HG03442 (cell line): ENCODE data around the gene CALML4.
"Not testable (repeated sequence)": the region's sequence is repeated elsewhere in the genome, so short reads cannot be mapped to it uniquely, and the experiment has no call there.

Source experiments
- ATAC-seq: cut with Tn5 transposase; IDR thresholded peaks from one replicate; pipeline ENCODE4 v1.9.1; 2021; ENCODE audit warnings: mild to moderate bottlenecking, moderate library complexity; ENCODE audit not compliant: unreplicated experiment

The CALML4 gene

DNA sequence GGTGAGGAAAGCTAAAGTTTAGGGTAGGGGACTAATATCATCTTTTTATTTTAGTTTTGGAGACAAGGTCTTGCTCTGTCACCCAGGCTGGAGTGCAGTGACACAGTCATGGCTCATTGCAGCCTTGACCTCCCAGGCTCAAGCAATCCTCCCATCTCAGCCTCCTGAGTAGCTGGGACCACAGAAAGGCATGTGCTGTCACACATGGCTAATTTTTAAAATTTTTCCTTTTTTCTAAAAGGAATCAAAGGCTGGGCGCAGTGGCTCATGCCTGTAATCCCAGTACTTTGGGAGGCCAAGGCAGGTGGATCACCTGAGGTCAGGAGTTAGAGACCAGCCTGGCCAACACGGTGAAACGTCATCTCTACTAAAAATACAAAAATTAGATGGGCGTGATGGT is 20.3 kb upstream of the CALML4 start:
- ATAC-seq = not testable (repeated sequence)

DNA sequence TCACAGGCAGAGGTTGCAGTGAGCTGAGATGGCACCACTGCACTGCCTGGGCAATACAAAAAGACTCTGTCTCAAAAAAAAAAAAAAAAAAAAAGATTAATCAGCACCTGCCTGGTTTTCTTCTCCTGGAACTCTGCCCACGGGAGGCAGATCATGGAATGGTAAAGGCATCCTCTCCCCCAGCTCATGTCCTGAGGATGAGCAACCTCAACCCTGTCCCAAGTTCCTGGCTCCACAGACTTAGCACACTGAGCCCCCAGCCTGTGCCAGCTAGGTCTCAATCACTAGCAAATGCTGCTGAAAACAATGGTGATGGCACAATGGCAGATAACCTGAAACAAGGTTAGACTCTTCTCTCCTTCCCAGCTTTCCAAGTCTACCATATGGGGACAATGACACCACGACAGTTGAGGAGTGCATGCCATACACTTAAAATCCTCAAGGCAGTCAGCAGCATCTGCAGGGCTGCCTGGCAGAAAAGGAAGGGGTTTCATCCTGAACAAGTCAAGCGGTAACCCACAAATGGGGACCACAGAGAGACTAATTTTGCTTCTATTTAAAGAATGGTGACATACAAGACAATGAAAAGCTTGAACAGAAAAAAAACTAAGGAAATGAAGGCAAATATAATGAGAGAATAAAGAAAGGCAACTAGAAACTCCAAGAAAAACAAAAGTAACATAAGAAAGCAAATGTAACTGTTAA is 19.6 kb upstream of the CALML4 start:
- no peak for ATAC-seq

DNA sequence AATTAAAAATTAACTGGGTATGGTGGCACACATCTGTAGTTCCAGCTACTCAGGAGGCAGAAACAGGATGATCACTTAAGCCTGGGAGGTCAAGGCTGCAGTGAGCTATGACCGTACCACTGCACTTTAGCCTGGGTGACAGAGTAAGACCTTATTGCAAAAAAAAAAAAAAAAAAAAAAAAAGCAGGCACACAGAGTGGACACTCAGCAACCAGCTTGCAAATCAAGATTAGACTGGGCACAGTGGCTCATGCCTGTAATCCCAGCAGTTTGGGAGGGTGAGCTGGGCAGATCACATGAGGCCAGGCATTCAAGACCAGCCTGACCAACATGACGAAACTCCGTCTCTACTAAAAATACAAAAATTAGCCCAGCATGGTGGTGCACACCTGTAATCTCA is 19.0 kb upstream of the CALML4 start:
- no peak for ATAC-seq

DNA sequence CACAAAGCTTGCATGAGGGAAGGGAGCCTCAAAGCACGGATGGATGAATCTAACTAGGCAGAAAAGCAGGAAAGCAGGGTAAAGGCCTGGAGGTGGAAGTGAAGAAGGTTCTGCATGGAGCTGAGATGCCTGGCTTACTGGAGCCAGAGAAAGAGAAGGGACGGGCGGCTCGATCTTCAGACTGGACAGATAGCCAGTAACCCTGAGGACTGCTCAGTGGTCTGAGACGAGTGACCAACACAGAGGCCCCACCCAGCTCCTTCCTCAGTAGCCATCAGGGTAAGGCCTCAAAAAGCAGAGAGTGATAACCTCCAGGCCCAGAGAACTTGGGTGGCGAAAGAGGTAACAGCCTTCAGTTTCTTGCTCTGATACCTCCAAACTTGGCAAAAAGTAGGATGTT is 18.0 kb upstream of the CALML4 start:
- ATAC-seq = no peak

DNA sequence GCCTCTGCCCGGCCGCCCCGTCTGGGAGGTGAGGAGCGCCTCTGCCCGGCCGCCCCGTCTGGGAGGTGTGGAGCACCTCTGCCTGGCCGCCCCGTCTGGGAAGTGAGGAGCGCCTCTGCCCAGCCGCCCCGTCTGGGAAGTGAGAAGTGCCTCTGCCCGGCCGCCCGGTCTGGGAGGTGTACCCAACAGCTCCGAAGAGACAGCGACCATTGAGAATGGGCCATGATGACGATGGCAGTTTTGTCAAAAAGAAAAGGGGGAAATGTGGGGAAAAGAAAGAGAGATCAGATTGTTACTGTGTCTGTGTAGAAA is 17.3 kb upstream of the CALML4 start:
- not testable (repeated sequence) for ATAC-seq

DNA sequence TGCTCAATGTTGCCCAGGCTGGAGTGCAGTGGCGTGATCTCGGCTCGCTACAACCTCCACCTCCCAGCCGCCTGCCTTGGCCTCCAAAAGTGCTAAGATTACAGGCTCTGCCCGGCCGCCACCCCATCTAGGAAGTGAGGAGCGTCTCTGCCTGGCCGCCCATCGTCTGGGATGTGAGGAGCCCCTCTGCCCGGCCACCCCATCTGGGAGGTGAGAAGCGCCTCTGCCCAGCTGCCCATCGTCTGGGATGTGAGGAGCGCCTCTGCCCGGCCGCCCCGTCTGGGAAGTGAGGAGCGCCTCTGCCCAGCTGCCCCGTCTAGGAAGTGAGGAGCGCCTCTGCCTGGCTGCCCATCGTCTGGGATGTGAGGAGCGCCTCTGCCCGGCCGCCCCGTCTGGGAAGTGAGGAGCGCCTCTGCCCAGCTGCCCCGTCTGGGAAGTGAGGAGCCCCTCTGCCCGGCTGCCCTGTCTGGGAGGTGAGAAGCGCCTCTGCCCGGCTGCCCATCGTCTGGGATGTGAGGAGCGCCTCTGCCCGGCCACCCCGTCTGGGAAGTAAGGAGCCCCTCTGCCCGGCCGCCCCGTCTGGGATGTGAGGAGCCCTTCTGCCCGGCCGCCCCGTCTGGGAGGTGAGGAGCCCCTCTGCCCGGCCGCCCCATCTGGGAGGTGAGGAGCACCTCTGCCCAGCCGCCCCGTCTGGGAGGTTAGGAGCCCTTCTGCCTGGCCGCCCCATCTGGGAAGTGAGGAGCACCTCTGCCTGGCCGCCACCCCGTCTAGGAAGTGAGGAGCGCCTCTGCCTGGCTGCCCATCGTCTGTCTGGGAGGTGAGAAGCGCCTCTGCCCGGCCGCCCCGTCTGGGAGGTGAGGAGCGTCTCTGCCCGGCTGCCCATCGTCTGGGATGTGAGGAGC is 16.6 kb upstream of the CALML4 start:
- not testable (repeated sequence) for ATAC-seq

DNA sequence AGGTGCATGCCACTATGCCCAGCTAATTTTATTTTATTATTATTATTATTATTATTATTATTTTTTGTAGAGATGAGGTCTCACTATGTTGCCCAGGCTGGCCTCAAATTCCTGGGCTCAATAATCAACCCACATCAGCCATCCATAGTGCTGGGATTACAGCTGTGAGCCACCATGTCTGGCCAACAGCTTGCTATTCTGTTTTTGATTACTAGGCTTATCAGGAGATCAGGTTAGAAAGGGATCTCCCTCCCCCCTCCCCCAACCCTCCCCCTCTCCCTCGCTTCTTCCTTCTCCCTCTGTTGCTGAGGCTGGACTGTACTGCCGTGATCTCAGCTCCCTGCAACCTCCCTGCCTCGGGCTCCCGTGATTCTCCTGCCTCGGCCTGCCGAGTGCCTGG is 15.8 kb upstream of the CALML4 start:
- ATAC-seq = no peak

DNA sequence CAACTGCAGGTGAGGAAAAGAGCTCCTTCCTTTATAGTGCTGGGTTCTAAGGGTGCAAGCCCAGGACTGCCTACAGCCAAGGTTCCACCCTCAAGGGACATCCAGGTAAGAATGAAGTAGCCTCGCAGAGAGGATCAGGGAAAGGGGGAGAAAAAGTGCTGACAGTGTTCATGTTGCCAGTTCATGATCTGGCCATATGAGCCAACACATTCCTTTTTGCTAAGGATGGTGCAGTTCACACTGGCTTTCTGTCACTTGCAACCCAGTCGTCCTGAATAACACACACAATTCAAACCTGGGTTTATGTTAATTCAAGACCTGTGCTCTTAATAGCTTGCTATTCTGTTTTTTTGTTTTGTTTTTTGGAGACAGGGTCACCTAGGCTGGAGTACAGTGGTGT is 15.4 kb upstream of the CALML4 start:
- no peak for ATAC-seq

DNA sequence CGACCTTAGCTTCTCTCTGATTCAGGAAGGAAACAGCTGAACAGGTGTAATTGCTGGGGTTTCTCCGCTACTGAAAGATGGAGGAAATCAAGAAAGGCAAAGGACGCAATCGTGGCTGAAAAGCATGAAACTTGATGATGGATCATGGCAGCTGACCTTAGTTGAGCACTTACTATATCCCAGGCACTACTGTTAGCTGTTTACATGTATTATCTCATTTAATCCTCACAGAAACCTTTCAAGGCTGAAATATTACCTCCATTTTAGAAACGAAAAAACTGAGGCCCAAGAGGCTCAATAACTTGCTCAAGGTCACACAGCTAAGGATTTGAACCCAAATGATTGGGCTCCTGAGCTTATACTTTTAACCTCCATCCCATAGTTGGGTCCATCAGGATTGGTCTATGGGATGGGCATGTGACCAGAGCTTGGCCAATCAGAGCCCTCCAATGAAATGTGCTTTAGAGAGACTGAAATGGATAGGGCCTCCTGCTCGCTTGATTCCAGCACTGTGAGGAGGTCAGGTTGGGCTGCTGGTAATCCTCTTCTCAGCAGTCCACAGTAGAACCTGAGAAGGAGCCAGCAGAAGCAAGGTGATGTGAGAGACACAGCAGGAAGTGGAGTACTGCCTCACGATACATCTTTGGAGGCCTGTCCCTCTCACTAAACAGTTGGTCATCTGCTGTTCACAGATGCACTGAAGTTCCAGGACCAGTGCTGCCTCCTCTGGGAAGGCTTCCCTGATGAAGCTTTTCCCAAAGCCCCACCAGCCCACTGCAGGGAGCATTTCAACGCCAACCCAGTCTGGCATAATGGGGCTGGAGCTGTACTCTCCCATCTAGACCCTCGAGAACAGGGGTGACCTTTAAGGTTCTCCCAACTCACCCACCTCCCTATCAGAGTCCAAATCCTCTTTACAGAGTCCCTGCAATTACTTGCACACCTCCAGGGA is 14.0 kb upstream of the CALML4 start:
- ATAC-seq = no peak

DNA sequence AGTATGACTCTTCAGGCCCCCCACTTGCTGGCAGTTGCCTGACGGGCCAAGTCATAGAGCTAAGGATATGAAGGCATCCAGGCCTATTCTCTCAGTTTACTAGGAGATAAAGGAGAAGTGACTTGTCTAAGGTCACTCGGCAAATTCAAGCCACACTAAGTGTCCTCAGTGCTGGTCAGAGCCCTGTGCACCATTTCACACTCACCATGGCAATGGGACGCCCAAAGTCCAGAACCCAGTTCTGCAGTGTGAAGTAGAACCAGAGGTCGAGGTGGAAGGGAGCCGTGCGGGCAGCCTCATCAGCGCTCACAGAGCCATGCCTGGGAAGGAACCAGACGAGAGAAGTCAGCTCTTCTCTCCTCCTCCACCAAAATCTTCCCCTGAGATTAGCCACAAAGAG is 13.2 kb upstream of the CALML4 start:
- no peak for ATAC-seq

DNA sequence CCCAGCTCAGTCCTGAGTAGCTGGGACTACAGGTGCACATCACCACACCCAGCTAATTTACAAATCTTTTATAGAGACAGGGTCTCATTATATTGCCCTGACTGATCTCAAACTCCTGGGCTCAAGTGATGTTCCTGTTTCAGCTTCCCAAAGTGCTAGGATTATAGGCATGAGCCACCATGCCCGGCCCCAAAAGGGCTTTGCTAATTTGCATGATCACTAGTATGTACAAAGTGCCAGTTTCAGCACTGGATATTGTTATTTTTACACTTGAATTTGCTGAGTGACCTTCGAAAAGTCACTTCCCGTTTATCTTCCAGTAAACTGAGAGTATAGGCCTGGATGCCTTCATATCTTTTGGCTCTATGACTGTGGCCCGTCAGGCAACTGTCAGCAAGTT is 12.2 kb upstream of the CALML4 start:
- ATAC-seq = no peak

DNA sequence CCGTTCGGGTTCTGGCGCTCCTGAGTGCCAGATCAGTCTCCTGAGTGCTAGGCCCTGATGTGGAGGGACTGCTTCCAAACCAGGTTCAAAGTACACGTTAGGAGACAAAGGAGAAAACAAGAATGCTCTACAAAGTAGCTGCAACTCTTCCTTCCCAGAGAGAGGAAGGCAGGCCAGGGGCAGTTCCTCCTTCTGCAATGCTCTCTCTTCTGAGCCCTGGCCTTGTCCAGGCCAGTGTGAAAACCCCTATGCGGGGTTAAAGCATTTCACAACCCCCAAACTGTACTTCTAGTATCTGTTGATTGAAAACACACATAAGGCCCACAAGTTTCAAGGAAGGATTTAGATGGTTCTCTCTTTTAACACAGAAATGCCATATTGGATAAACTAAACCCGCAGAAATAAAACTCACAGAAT is 9.7 kb upstream of the CALML4 start:
- no peak for ATAC-seq

DNA sequence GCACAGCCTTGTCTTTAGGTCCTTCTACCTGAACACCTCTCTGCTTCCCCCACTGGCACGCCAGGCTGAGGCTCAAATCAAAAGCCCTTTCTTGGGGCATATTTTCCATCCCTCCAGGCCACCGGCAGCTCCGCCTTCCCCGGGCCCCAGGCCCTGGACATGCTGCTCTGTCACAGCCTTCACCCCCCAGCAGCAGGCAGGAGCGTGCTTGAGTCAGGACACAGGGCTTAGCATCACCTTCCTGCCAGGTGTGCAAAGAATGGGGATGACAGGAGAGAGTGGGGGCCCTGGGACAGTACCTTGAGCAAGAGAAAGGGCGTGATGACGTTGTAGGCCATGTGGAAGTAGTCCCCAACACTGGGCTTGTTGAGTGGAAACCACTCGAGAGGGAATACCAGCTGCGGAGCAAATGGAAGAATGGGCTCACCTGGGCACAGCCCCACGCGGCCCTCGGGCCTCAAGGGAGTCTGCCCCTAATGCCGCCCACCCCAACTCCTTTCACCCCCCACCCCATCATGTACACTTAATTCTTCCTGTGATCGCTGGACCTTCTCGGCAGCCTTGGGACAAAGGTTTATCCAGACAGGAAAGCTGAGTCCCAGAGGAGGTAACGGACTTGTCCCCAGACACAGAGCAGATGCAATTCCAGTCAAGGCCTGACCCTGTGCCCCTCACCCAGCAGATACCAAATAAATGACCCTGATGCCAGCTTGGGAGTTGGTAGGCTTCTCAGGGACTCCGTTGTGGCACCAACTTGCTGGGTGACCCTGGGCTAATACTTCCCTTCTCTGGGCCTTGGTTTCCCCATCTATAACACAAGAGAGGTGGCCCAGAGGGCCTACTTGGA is 9.1 kb upstream of the CALML4 start:
- ATAC-seq = no peak

DNA sequence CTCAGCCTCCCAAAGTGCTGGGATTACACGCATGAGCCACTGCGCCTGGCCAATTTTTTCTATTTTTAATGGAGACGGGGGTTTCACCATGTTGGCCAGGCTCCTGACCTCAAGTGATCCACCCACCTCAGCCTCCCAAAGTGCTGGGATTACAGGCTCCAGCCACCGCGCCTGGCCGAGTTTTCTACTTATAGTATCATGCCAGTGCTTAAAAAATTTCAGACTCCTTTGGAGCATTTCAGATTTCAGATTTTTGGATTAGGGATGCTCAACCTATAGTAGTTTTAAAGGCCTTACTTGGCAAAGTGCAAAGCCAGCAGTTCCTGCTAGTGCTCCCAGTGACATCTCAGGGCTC is 8.3 kb upstream of the CALML4 start:
- ATAC-seq = not testable (repeated sequence)

DNA sequence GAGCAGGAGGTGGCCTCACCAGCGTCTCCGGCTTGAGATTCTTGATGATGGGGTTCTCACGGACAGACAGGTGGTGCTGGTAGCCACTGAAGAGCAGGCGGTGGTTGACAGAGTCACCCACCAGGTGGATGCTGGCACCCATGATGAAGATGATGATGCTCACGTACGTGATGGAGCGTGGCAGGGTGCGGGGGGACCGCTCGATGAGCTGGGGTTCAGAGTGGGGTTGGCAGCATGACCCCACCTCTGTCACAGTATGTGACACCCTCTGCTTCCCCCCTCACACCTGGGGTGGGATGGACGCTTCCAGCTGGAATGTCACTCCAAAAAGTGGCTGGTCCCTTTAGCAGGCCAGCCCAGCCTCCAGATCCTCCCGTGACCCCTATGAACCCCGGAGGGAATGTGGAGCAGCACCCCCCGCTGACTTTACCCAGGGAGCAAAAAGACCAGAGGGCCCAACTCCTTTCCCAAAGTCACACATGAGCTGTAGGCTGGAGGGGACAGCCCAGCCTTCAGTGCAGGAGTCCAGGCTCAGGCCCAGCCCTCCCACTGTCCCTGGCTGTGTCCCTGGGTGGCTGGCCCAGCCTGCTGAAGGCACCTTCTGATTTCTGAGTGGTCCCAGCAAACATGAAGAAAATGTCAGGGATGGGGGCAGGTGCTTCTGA is 6.7 kb upstream of the CALML4 start:
- ATAC-seq = no peak

DNA sequence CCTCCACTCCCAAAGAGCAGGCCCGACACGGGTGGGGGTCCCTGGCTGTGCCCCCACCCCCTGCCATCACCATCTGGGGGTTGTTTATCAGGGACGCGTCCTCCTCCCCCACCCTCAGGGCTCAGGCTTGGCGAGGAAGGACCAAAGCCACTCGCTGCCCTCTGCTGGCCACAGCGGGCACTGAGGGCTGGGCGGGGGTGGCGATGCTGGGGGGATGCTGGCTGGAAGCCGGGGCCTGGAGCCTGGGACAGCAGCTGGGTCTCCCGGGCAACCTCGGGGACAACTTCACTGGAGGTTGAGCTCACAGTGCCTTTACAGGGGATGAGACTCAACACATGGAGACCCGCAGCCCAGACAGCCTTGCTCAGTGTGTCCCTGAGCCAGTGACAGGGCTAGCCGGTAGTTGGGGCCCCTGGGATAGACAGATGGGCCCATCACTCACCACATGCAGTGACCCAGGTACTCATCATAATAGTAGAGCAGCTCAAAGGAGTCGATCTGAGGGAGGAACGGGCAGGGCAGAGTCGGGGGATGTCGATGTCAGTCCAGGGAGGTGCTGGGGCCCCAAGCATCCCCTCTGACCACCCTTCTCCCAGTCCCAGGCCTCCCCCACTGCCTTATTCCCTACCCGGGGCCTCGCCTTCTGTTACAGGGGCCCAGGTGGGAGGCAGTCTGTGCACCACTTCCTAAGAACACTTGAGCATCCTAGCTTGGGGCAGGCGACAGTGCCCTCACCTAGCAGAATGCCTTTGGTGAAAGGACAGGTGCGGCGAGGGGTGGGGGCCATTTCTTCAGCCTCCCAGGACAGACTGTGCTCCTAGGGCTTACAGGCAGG is 5.9 kb upstream of the CALML4 start:
- ATAC-seq = no peak

DNA sequence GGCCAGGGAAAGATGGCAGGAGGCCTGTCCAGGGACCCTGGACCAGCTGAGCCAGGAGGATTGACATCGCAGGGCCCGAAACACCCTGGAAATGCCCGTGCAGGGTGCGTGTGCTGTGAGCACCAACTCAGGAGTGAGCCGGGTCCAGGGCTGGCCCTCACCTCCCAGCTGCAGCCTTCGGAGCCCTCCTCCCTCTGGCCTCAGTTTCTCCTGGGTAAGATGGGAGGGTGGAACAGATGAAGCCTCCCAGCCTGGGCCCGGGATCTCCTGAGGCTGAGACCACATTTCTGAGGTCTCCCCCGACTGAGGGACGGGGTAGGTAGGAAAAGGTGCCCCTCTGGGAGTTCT is 5.3 kb upstream of the CALML4 start:
- ATAC-seq = no peak

DNA sequence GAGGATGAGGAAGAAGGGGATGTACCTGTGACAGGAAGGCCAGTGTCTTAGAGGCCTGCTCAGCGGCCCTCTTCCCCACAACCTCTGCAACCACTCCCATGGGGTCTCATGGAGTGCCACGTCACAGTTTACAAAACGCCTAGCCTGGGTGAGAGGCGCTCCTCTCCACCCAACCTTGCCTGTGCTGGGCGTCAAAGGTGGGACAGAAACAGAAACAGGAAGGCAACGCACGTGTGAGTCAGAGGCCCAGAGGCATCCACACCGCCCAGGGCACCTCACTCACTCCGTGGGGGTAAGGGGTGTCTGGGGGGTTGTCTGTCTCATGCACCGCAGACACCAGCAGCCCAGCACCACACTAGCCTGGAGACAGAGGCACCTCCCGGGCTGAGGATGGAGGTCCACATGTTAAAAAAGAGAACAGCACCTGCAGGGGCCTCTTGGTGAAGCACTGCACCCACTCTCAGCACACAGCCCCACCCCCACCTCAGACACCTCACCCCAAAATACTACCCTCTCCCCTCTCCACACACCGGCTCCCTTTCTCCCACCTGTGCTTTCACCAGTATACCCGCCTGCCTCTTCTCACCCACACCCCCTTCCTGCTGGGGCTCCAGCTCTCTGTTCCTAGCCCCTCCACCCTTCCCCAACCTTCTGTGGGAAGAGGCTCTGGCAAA is 4.7 kb upstream of the CALML4 start:
- ATAC-seq = peak; percentile 31

DNA sequence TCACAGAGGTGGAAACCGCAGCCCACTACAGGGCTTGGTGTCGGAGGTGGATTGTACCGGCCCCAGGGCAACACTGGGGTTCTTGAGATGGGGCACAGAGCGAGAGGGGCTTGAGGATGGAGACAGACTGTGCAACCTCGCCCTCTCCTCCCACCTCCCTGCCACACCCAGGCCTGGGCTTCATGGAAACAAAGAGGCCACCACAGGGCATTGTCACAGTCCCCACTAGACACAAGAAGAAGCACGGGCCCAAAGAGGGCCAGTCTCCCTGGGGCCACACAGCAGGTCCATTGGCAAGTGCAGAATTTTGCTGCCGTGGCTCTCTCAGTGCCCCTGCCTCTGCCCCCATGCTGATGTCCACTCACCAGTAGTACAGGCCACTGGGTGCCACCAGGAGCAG is 4.1 kb upstream of the CALML4 start:
- ATAC-seq = no peak
